CD1c-positive myeloid dendritic cell (primary cell): Measurements from ENCODE around the gene GDPD5.
"Not testable (repeated sequence)": the region's sequence is repeated elsewhere in the genome, so short reads cannot be mapped to it uniquely, and the experiment has no call there.

Source experiments
- DNase-seq: peaks from one replicate; pipeline ENCODE4 v3.0.0-alpha.2; 2016; ENCODE audit errors: extremely low spot score

Gene GDPD5

GRCh38 chr11:75429902-75430713, 95.6 kb downstream of the GDPD5 start:
- peak; percentile 89 for DNase-seq

- DNase-seq: no peak
These were observed 96.2 kb downstream of the GDPD5 start for GRCh38 chr11:75429641-75429901.

- no peak for DNase-seq
These were observed 96.6 kb downstream of the GDPD5 start for GRCh38 chr11:75428989-75429640.

GRCh38 chr11:75428281-75428724, 97.4 kb downstream of the GDPD5 start:
- DNase-seq: peak; percentile 82

- DNase-seq: no peak
These were observed 98.6 kb downstream of the GDPD5 start for GRCh38 chr11:75427181-75427580.

- no peak for DNase-seq
These were observed 99.0 kb downstream of the GDPD5 start for GRCh38 chr11:75426720-75427086.

- no peak for DNase-seq
These were observed 100.3 kb downstream of the GDPD5 start for GRCh38 chr11:75425422-75425821.

- no peak for DNase-seq
These were observed 101.3 kb downstream of the GDPD5 start for GRCh38 chr11:75424396-75424795.

- no peak for DNase-seq
These were observed 102.0 kb downstream of the GDPD5 start for GRCh38 chr11:75423721-75424120.

- DNase-seq: no peak
These were observed 103.2 kb downstream of the GDPD5 start for GRCh38 chr11:75422248-75423231.

- DNase-seq: no peak
These were observed 103.9 kb downstream of the GDPD5 start for GRCh38 chr11:75421902-75422247.

- no peak for DNase-seq
These were observed 104.6 kb downstream of the GDPD5 start for GRCh38 chr11:75421035-75421602.

- DNase-seq: no peak
These were observed 105.3 kb downstream of the GDPD5 start for GRCh38 chr11:75420224-75421034.

GRCh38 chr11:75413864-75414263, 111.9 kb downstream of the GDPD5 start:
- no peak for DNase-seq

- not testable (repeated sequence) for DNase-seq
These were observed 112.6 kb downstream of the GDPD5 start for GRCh38 chr11:75413146-75413545.

GRCh38 chr11:75409971-75410370, 115.8 kb downstream of the GDPD5 start:
- DNase-seq: not testable (repeated sequence)

GRCh38 chr11:75408957-75409219, 116.9 kb downstream of the GDPD5 start:
- no peak for DNase-seq

GRCh38 chr11:75406338-75406777, 119.4 kb downstream of the GDPD5 start:
- no peak for DNase-seq

- no peak for DNase-seq
These were observed 121.6 kb downstream of the GDPD5 start for GRCh38 chr11:75403983-75404658.

- DNase-seq: no peak
These were observed 122.7 kb downstream of the GDPD5 start for GRCh38 chr11:75403037-75403436.
